Astrocyte (in vitro differentiated cells and primary cell): ENCODE measurements around the gene ZBTB12. TPM values are rescaled to one million over a fixed set of nuclear protein-coding genes. Genes with fewer than 3 reads are reported as not detected.
"Not testable (repeated sequence)": the region's sequence is repeated elsewhere in the genome, so short reads cannot be mapped to it uniquely, and the experiment has no call there.

Experiments used
- DNase-seq: peaks from one replicate; pipeline ENCODE4 v3.0.0-alpha.2; 2010; ENCODE audit warnings: low read depth
- FAIRE-seq: peaks from 2 replicates; lab custom pipeline; 2011; peaks lifted over from hg19 to GRCh38; lab: Jason Lieb, UNC
- H2AFZ ChIP-seq: 2 replicates; pipeline ENCODE4 v1.6.0; 2012; ENCODE audit warnings: low read depth, low read length, inconsistent platforms
- H3K27ac ChIP-seq: 2 replicates; pipeline ENCODE4 v1.5.1; 2011; ENCODE audit warnings: low read depth, low read length, inconsistent platforms
- H3K27me3 ChIP-seq: 2 replicates; pipeline ENCODE4 v1.6.0; 2011; ENCODE audit warnings: low read length, inconsistent platforms; ENCODE audit not compliant: insufficient read depth
- H3K36me3 ChIP-seq: 2 replicates; pipeline ENCODE4 v1.5.1; 2011; ENCODE audit warnings: low read length, inconsistent platforms; ENCODE audit not compliant: insufficient read depth
- H3K4me1 ChIP-seq: 2 replicates; pipeline ENCODE4 v1.5.1; 2011; ENCODE audit warnings: low read length, inconsistent platforms; ENCODE audit not compliant: insufficient read depth
- H3K4me2 ChIP-seq: 2 replicates; pipeline ENCODE4 v1.6.0; 2012; ENCODE audit warnings: low read length, inconsistent platforms
- H3K4me3 ChIP-seq: 2 replicates; pipeline ENCODE4 v1.5.1; 2011; ENCODE audit warnings: low read depth, mild to moderate bottlenecking, low read length, inconsistent platforms; ENCODE audit not compliant: insufficient read depth
- H3K79me2 ChIP-seq: 2 replicates; pipeline ENCODE4 v1.6.0; 2012; ENCODE audit warnings: mild to moderate bottlenecking, low read length, inconsistent platforms; ENCODE audit not compliant: insufficient read depth
- H3K9ac ChIP-seq: 2 replicates; pipeline ENCODE4 v1.6.0; 2012; ENCODE audit warnings: mild to moderate bottlenecking, low read length, inconsistent platforms
- H3K9me3 ChIP-seq: 2 replicates; pipeline ENCODE4 v1.5.1; 2012; ENCODE audit warnings: low read depth, mild to moderate bottlenecking, low read length, inconsistent platforms; ENCODE audit not compliant: insufficient read depth
- H4K20me1 ChIP-seq: 2 replicates; pipeline ENCODE4 v1.6.0; 2012; ENCODE audit warnings: low read length, inconsistent platforms; ENCODE audit not compliant: insufficient read depth
- H3K27ac Mint-ChIP-seq: one replicate; pipeline ENCODE4 v1.8.0; 2021; ENCODE audit warnings: mild to moderate bottlenecking, mixed read lengths; ENCODE audit not compliant: unreplicated experiment
- H3K27me3 Mint-ChIP-seq: one replicate; pipeline ENCODE4 v1.8.0; 2021; ENCODE audit warnings: low read depth, mixed read lengths; ENCODE audit not compliant: unreplicated experiment
- H3K36me3 Mint-ChIP-seq: one replicate; pipeline ENCODE4 v1.8.0; 2021; ENCODE audit warnings: low read depth, mixed read lengths; ENCODE audit not compliant: unreplicated experiment
- H3K4me1 Mint-ChIP-seq: one replicate; pipeline ENCODE4 v1.8.0; 2021; ENCODE audit warnings: low read depth, mixed read lengths; ENCODE audit not compliant: unreplicated experiment
- H3K4me3 Mint-ChIP-seq: one replicate; pipeline ENCODE4 v1.8.0; 2021; ENCODE audit warnings: mild to moderate bottlenecking, moderate library complexity, mixed read lengths; ENCODE audit not compliant: unreplicated experiment
- H3K9me3 Mint-ChIP-seq: one replicate; pipeline ENCODE4 v1.8.0; 2021; ENCODE audit warnings: mild to moderate bottlenecking, mixed read lengths; ENCODE audit not compliant: unreplicated experiment
- CTCF ChIP-seq: IDR thresholded peaks from 2 replicates; pipeline ENCODE4 v1.5.1; 2011; ENCODE audit warnings: low read depth, mild to moderate bottlenecking, inconsistent platforms, low read length, moderate library complexity; ENCODE audit not compliant: insufficient read depth
- EZH2 ChIP-seq: IDR thresholded peaks from 2 replicates; pipeline ENCODE4 v1.6.1; 2012; ENCODE audit warnings: mild to moderate bottlenecking, low read length, inconsistent platforms; ENCODE audit not compliant: insufficient read depth
- total RNA-seq: library from RNA; stranded (reverse); gene quantifications from 2 replicates; pipeline ENCODE4 v1.2.1, GENCODE V29; 2021

The ZBTB12 gene
- total RNA-seq, 1 donor from 2014 or later = 4.6 TPM

GRCh38 chr6:31907158-31907813 lies 5.4 kb upstream of the ZBTB12 start:
- H4K20me1 ChIP-seq = no peaks in the 10 kb centered on the region
- FAIRE-seq (no peak), DNase-seq (peak; percentile 78)
- H3K27ac ChIP-seq = no peak overlapping the region
- H3K4me3 ChIP-seq = no peak overlapping the region
- H3K9me3 ChIP-seq = no peaks in the 10 kb centered on the region
- no peaks in the 10 kb centered on the region for H3K79me2 ChIP-seq
- no peak for TF ChIP-seq EZH2
- no peak for TF ChIP-seq CTCF
- no peak overlapping the region for H2AFZ ChIP-seq
- H3K9me3 Mint-ChIP-seq = no peaks in the 10 kb centered on the region
- H3K9ac ChIP-seq = no peak overlapping the region
- no peak overlapping the region for H3K4me3 Mint-ChIP-seq
- H3K36me3 ChIP-seq = no peaks in the 10 kb centered on the region
- no peak overlapping the region for H3K27ac Mint-ChIP-seq
- peaks cover 9% of the 10 kb centered on the region for H3K27me3 Mint-ChIP-seq
- peaks cover 3% of the 10 kb centered on the region for H3K4me1 Mint-ChIP-seq
- peaks cover 6% of the 10 kb centered on the region for H3K4me1 ChIP-seq
- no peak overlapping the region for H3K4me2 ChIP-seq
- no peaks in the 10 kb centered on the region for H3K27me3 ChIP-seq
- no peaks in the 10 kb centered on the region for H3K36me3 Mint-ChIP-seq

GRCh38 chr6:31906727-31907126 lies 4.8 kb upstream of the ZBTB12 start:
- H3K36me3 Mint-ChIP-seq, H3K27me3 Mint-ChIP-seq, DNase-seq, H3K36me3 ChIP-seq, H3K9me3 Mint-ChIP-seq, H3K79me2 ChIP-seq, H3K9ac ChIP-seq, H3K4me2 ChIP-seq, FAIRE-seq, H3K27ac Mint-ChIP-seq, H3K4me1 ChIP-seq, H4K20me1 ChIP-seq, H3K27ac ChIP-seq, H3K4me3 ChIP-seq, H2AFZ ChIP-seq, H3K27me3 ChIP-seq, H3K9me3 ChIP-seq, H3K4me1 Mint-ChIP-seq, H3K4me3 Mint-ChIP-seq: not testable (repeated sequence)

- Histone ChIP-seq H3K9me3 (no peaks in the 10 kb centered on the region), H4K20me1 (no peaks in the 10 kb centered on the region), H3K4me1 (peaks cover 7% of the 10 kb centered on the region), H3K4me2 (no peak overlapping the region), H3K27ac (no peak overlapping the region), H3K4me3 (no peak overlapping the region), H3K36me3 (no peaks in the 10 kb centered on the region), H3K79me2 (no peaks in the 10 kb centered on the region), H2AFZ (peak overlapping the region; percentile 42), H3K27me3 (no peaks in the 10 kb centered on the region), H3K9ac (no peak overlapping the region)
- TF ChIP-seq EZH2 (no peak), CTCF (no peak)
- DNase-seq (no peak), FAIRE-seq (no peak)
- H3K4me1 Mint-ChIP-seq = peaks cover 2% of the 10 kb centered on the region
- H3K9me3 Mint-ChIP-seq = no peaks in the 10 kb centered on the region
- H3K36me3 Mint-ChIP-seq = no peaks in the 10 kb centered on the region
- no peak overlapping the region for H3K4me3 Mint-ChIP-seq
- H3K27ac Mint-ChIP-seq = no peak overlapping the region
- peaks cover 9% of the 10 kb centered on the region for H3K27me3 Mint-ChIP-seq
Observed at GRCh38 chr6:31906122-31906521, 4.2 kb upstream of the ZBTB12 start.
